Endothelial cell of umbilical vein (primary cell): ENCODE results near the gene CCNB1IP1. TPM values are rescaled to one million over a fixed set of nuclear protein-coding genes. Genes with fewer than 3 reads are reported as not detected.
"Not testable (repeated sequence)": the region's sequence is repeated elsewhere in the genome, so short reads cannot be mapped to it uniquely, and the experiment has no call there.

ENCODE experiments used
- BruUV-seq: library from RNA; stranded (reverse); fragments of 400-500 nt; replicated peaks from 2 replicates; lab custom pipeline; 2021; lab: Mats Ljungman, UMichigan
- CTCF ChIA-PET: fragments of 300-600, 350-600 bp; sonication (Branson Sonifier 250); formaldehyde crosslinking; loops from one replicate; lab custom pipeline; 2021; ENCODE audit warnings: antibody characterized with exemption, inconsistent platforms; lab: Charles Lee
- POLR2A ChIA-PET: fragments of 300-600, 350-600 bp; sonication (Branson Sonifier 250); formaldehyde crosslinking; loops from one replicate; lab custom pipeline; 2021; ENCODE audit warnings: antibody characterized with exemption, inconsistent platforms; lab: Charles Lee
- DNase-seq: peaks from one replicate; pipeline ENCODE4 v3.0.0-alpha.2; 2011; ENCODE audit warnings: low read depth, low spot score
- FAIRE-seq: peaks from 2 replicates; lab custom pipeline; 2011; peaks lifted over from hg19 to GRCh38; lab: Jason Lieb, UNC
- H2AFZ ChIP-seq: 2 replicates; pipeline ENCODE4 v1.6.0; 2012; ENCODE audit warnings: low read depth, low read length, control low read depth, inconsistent platforms
- H3K27ac ChIP-seq: 2 replicates; pipeline ENCODE4 v1.5.1; 2011; ENCODE audit warnings: low read depth, mild to moderate bottlenecking, control low read depth, low read length, moderate library complexity; ENCODE audit not compliant: insufficient read depth
- H3K27me3 ChIP-seq, 2 experiments: 2 replicates each; pipeline versions ENCODE4 v1.6.0 to v1.6.1; 2011; ENCODE audit warnings: low read length in 2 of 2, mixed read lengths in 1 of 2; ENCODE audit not compliant: control insufficient read depth in 2 of 2, insufficient read depth in 2 of 2
- H3K36me3 ChIP-seq, 2 experiments: 2 replicates in 1 of 2; 3 replicates in 1 of 2; pipeline ENCODE4 v1.5.1; 2011; ENCODE audit warnings: low read length in 2 of 2, mild to moderate bottlenecking in 1 of 2, moderate library complexity in 1 of 2; ENCODE audit not compliant: control insufficient read depth in 2 of 2, insufficient read depth in 2 of 2; ENCODE audit errors: extremely low read depth in 1 of 2
- H3K4me1 ChIP-seq: 3 replicates; pipeline ENCODE4 v1.5.1; 2011; ENCODE audit warnings: mild to moderate bottlenecking, low read length; ENCODE audit not compliant: control insufficient read depth, insufficient read depth; ENCODE audit errors: extremely low read depth
- H3K4me2 ChIP-seq: 2 replicates; pipeline ENCODE4 v1.6.1; 2011; ENCODE audit warnings: low read length, control low read depth, mixed read lengths; ENCODE audit not compliant: insufficient read depth
- H3K4me3 ChIP-seq, 3 experiments: fragments of 200-600 bp in 1 of 3; sonication (generic), shearing (Covaris generic) in 1 of 3; replicated peaks in 1 of 3; 2 replicates each; pipeline ENCODE4 v1.5.1; 2011 to 2016; ENCODE audit warnings: control low read depth in 3 of 3, low read length in 3 of 3, mild to moderate bottlenecking in 2 of 3, inconsistent platforms in 1 of 3, low read depth in 1 of 3, moderate library complexity in 1 of 3; ENCODE audit not compliant: insufficient read depth in 1 of 3
- H3K79me2 ChIP-seq: 2 replicates; pipeline ENCODE4 v1.6.0; 2012; ENCODE audit warnings: low read length, inconsistent platforms; ENCODE audit not compliant: control insufficient read depth, insufficient read depth
- H3K9ac ChIP-seq: replicated peaks from 2 replicates; pipeline ENCODE3; 2011; ENCODE audit warnings: low read length, control low read depth; ENCODE audit not compliant: insufficient read depth; ENCODE audit errors: extremely low read depth
- H3K9me1 ChIP-seq: replicated peaks from 3 replicates; pipeline ENCODE4 v1.6.0; 2011; ENCODE audit warnings: mild to moderate bottlenecking, low read length; ENCODE audit not compliant: control insufficient read depth, insufficient read depth; ENCODE audit errors: extremely low read depth
- H3K9me3 ChIP-seq: replicated peaks from 2 replicates; pipeline ENCODE4 v1.5.1; 2012; ENCODE audit warnings: low read length, inconsistent platforms; ENCODE audit not compliant: control insufficient read depth, insufficient read depth
- H4K20me1 ChIP-seq: replicated peaks from 2 replicates; pipeline ENCODE3; 2011; ENCODE audit warnings: mild to moderate bottlenecking, low read length; ENCODE audit not compliant: control insufficient read depth, insufficient read depth; ENCODE audit errors: extremely low read depth
- CTCF ChIP-seq, 2 donors: IDR thresholded peaks; 1 replicate in 1 of 2; 2 replicates in 1 of 2; pipeline ENCODE4 v1.5.1; 2011; ENCODE audit warnings: low read length in 2 of 2, mild to moderate bottlenecking in 2 of 2, moderate library complexity in 2 of 2, control low read depth in 1 of 2, inconsistent platforms in 1 of 2, low read depth in 1 of 2; ENCODE audit not compliant: insufficient read depth in 1 of 2; ENCODE audit errors: extremely low read depth in 1 of 2
- EZH2 ChIP-seq: IDR thresholded peaks from 2 replicates; pipeline ENCODE4 v1.6.1; 2012; ENCODE audit warnings: borderline replicate concordance, low read depth, mild to moderate bottlenecking, moderate library complexity, low read length, inconsistent platforms; ENCODE audit not compliant: severe bottlenecking
- FOS ChIP-seq: IDR thresholded peaks from 2 replicates; pipeline ENCODE4 v1.6.1; 2011; ENCODE audit warnings: mild to moderate bottlenecking, low read length, moderate library complexity, borderline replicate concordance; ENCODE audit not compliant: insufficient read depth
- GATA2 ChIP-seq: IDR thresholded peaks from 2 replicates; pipeline ENCODE4 v1.7.0; 2011; ENCODE audit warnings: low read depth, mild to moderate bottlenecking, moderate library complexity, mixed read lengths, low read length; ENCODE audit not compliant: insufficient read length, insufficient read depth
- JUN ChIP-seq: IDR thresholded peaks from 2 replicates; pipeline ENCODE4 v1.6.1; 2011; ENCODE audit warnings: borderline replicate concordance, low read depth; ENCODE audit not compliant: insufficient read length, insufficient read depth
- MAX ChIP-seq: IDR thresholded peaks from 2 replicates; pipeline ENCODE4 v1.6.1; 2011; ENCODE audit not compliant: insufficient read depth, insufficient read length
- MYC ChIP-seq: IDR thresholded peaks from one replicate; pipeline ENCODE4 v1.6.1; 2011; ENCODE audit warnings: mild to moderate bottlenecking, low read depth, low read length
- POLR2A ChIP-seq: IDR thresholded peaks from 2 replicates; pipeline ENCODE4 v1.6.1; 2012; ENCODE audit warnings: low read depth, mild to moderate bottlenecking, control low read depth, low read length
- POLR2AphosphoS5 ChIP-seq: IDR thresholded peaks from 2 replicates; pipeline ENCODE4 v1.6.1; 2012; ENCODE audit warnings: low read depth, mild to moderate bottlenecking, control low read depth, low read length, moderate library complexity; ENCODE audit not compliant: insufficient read depth
- dilution Hi-C: fragments of 300-500 bp; cut with MboI; formaldehyde crosslinking; loops from one replicate; pipeline ENCODE4 v1.15.0; 2019; ENCODE audit warnings: low sequenced_read_pairs; ENCODE audit not compliant: extremely low pct_ligation_motif_present
- intact Hi-C: fragments of 100-400 bp; cut with micrococcal nuclease; formaldehyde crosslinking; loops from one replicate; pipeline ENCODE4 v1.10.0; 2022
- polyA plus RNA-seq, 4 experiments: library from polyadenylated mRNA; depleted of rRNA in 3 of 4; stranded (reverse) in 3 of 4; unstranded in 1 of 4; fragments of >200 nt; gene quantifications; 2 replicates each; pipeline versions ENCODE4 v1.2.1 to v1.2.3, GENCODE V29; 2011 to 2012; ENCODE audit warnings: missing spikeins in 1 of 4
- total RNA-seq: library from RNA; stranded (reverse); gene quantifications from 2 replicates; pipeline ENCODE4 v1.2.3, GENCODE V29; 2021

The CCNB1IP1 gene
- total and polyA plus RNA-seq, 2 donors (not counting 3 experiments of a cell fraction or from before 2014, with no cell fraction given): 32.7 to 35.5 TPM

GRCh38 chr14:20341646-20342045 is 8.6 kb upstream of the CCNB1IP1 start:
- peak overlapping the region; percentile 90 for H3K9ac ChIP-seq
- dilution Hi-C loops: no loop called here
- H4K20me1 ChIP-seq: no peaks in the 10 kb centered on the region
- no TSS peak for BruUV-seq
- ChIA-PET CTCF (interaction anchor here (0.9 to 6.4 kb wide), 5 partner anchors 9 to 630 kb away, joined by 3 to 73 read pairs (median 3); partner anchors contain the start of gene CCNB1IP1), POLR2A (interaction anchor here (2.4 to 3.0 kb wide), 3 partner anchors 9 to 120 kb away, joined by 10 to 36 read pairs (median 30); partner anchors contain the start of genes CCNB1IP1 and PIP4P1)
- DNase-seq (no peak), FAIRE-seq (peak; percentile 44)
- peaks cover 14% of the 10 kb centered on the region for H3K79me2 ChIP-seq
- peaks cover 0 to 3% of the 10 kb centered on the region in 2 experiments for H3K36me3 ChIP-seq
- TF ChIP-seq JUN: no peak
- TF ChIP-seq POLR2AphosphoS5: no peak
- no peak for TF ChIP-seq MAX
- no peak for TF ChIP-seq EZH2
- TF ChIP-seq POLR2A: no peak
- no peak for TF ChIP-seq CTCF (IDR thresholded peaks at IDR 0.05; ENCODE audit: extremely low read depth in 1 of 2, insufficient read depth in 1 of 2, low read depth in 1 of 2, low read length in 2 of 2)
- TF ChIP-seq FOS: no peak
- no peak for TF ChIP-seq GATA2
- TF ChIP-seq MYC: no peak
- H3K27ac ChIP-seq: peak overlapping the region; percentile 80
- peaks cover 11% of the 10 kb centered on the region for H3K4me1 ChIP-seq
- no peaks in the 10 kb centered on the region for H3K9me1 ChIP-seq
- no peaks in the 10 kb centered on the region for H3K9me3 ChIP-seq
- intact Hi-C loops: loop anchor here (1.0 kb wide), 1 partner anchor 8 kb away; the partner anchor contains the start of gene CCNB1IP1
- H3K4me2 ChIP-seq: peak overlapping the region; percentile 94
- peak overlapping the region in 2 of 3 experiments; percentile 78 to 93 for H3K4me3 ChIP-seq
- H2AFZ ChIP-seq: no peak overlapping the region
- peaks cover 2% of the 10 kb centered on the region in 2 experiments for H3K27me3 ChIP-seq

- H3K4me1 ChIP-seq: peaks cover 11% of the 10 kb centered on the region
- H3K27me3 ChIP-seq, H4K20me1 ChIP-seq, intact Hi-C loops, FAIRE-seq, H3K9ac ChIP-seq, H3K4me3 ChIP-seq, H3K9me1 ChIP-seq, H3K36me3 ChIP-seq, BruUV-seq, DNase-seq, H3K4me2 ChIP-seq, H2AFZ ChIP-seq, dilution Hi-C loops, H3K27ac ChIP-seq, H3K9me3 ChIP-seq: not testable (repeated sequence)
- CTCF ChIA-PET: interaction anchor here (1.0 to 6.4 kb wide), 3 partner anchors 8 to 268 kb away, joined by 3 to 73 read pairs (median 25); partner anchors contain the start of gene CCNB1IP1
- H3K79me2 ChIP-seq: peaks cover 14% of the 10 kb centered on the region
- POLR2A ChIA-PET: interaction anchor here (2.5 to 3.0 kb wide), 2 partner anchors 8 to 121 kb away, joined by 30 to 36 read pairs; partner anchors contain the start of genes CCNB1IP1 and PIP4P1
Measured at GRCh38 chr14:20341032-20341431, 8.0 kb upstream of the CCNB1IP1 start.
